WERI-Rb-1 (cell line): ENCODE data around the gene MAP4K3.
A peak's percentile ranks its signal among the peaks of the same experiment; 100 is the strongest.
"Not testable (repeated sequence)": the region's sequence is repeated elsewhere in the genome, so short reads cannot be mapped to it uniquely, and the experiment has no call there.

Source experiments
- DNase-seq: peaks from one replicate; pipeline ENCODE4 v3.0.0-alpha.2; 2020
- H3K27ac ChIP-seq: fragments of 250-450 bp; sonication (Bioruptor Pico); 2 replicates; pipeline ENCODE4 v1.5.1; 2020; ENCODE audit warnings: mild to moderate bottlenecking, moderate library complexity
- H3K27me3 ChIP-seq: fragments of 250-450 bp; sonication (Bioruptor Pico); 2 replicates; pipeline ENCODE4 v1.5.1; 2021; ENCODE audit warnings: mild to moderate bottlenecking, low read depth, moderate library complexity; ENCODE audit not compliant: insufficient read depth, severe bottlenecking
- H3K36me3 ChIP-seq: fragments of 250-450 bp; sonication (Bioruptor Pico); 2 replicates; pipeline ENCODE4 v1.5.1; 2020; ENCODE audit warnings: mild to moderate bottlenecking, moderate library complexity
- H3K4me3 ChIP-seq: 2 replicates; pipeline ENCODE4 v1.5.1; 2011; ENCODE audit warnings: low read depth, mild to moderate bottlenecking, control low read depth, low read length
- H3K9me3 ChIP-seq: fragments of 250-450 bp; sonication (Bioruptor Pico); 2 replicates; pipeline ENCODE4 v1.5.1; 2021; ENCODE audit warnings: mild to moderate bottlenecking, moderate library complexity; ENCODE audit not compliant: severe bottlenecking
- TF ChIP-seq, protein P1 (sequence below): IDR thresholded peaks from 2 replicates; pipeline ENCODE4 v1.5.1; 2011; ENCODE audit warnings: low read depth, mild to moderate bottlenecking, control low read depth, inconsistent platforms, low read length

Gene MAP4K3

DNA sequence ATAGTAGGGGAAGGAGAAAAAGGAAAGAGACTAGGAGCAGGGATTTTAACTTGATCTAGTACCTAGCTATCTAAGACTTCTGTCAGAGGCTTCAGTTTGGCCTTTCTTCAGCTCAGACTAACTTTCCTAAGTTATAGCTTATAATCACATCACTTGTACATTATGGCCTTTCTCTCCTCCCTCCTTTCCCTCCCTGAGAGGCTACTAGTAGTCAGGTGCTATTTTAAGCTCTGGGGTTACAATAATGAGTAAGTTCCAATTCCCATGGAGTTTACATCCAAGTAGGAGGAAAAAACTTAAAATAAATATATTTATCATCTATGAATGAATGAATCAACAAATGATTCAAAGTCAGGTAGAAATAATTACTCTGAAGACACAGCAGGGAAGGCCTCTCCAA, 102.6 kb downstream of the MAP4K3 start:
- no peak overlapping the region for H3K4me3 ChIP-seq
- TF ChIP-seq, protein P1, sequence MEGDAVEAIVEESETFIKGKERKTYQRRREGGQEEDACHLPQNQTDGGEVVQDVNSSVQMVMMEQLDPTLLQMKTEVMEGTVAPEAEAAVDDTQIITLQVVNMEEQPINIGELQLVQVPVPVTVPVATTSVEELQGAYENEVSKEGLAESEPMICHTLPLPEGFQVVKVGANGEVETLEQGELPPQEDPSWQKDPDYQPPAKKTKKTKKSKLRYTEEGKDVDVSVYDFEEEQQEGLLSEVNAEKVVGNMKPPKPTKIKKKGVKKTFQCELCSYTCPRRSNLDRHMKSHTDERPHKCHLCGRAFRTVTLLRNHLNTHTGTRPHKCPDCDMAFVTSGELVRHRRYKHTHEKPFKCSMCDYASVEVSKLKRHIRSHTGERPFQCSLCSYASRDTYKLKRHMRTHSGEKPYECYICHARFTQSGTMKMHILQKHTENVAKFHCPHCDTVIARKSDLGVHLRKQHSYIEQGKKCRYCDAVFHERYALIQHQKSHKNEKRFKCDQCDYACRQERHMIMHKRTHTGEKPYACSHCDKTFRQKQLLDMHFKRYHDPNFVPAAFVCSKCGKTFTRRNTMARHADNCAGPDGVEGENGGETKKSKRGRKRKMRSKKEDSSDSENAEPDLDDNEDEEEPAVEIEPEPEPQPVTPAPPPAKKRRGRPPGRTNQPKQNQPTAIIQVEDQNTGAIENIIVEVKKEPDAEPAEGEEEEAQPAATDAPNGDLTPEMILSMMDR = no peak

DNA sequence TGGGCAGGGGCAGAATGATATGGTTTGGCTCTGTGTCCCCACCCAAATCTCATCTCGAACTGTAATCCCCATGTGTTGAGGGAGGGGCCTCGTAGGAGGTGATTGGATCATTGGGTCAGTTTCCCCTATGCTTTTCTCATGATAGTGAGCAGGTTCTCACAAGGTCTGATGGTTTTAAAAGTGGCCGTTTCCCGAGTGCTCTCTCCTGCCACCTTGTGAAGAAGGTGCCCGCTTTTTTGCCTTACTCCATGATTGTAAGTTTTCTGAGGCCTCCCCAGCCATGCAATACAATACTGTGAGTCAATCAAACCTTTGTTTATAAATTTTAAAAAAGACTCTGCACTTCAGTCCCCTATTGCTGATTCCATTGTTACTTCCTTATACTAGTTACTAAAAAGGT, 110.4 kb downstream of the MAP4K3 start:
- Histone ChIP-seq H3K4me3 (no peak overlapping the region), H3K9me3 (no peaks in the 10 kb centered on the region), H3K27ac (no peak overlapping the region), H3K36me3 (peaks cover 30% of the 10 kb centered on the region), H3K27me3 (no peaks in the 10 kb centered on the region)
- TF ChIP-seq, protein P1 = no peak
- DNase-seq = no peak

More for the DNA sequence above, 102.6 kb downstream of the MAP4K3 start:
- Histone ChIP-seq H3K27me3 (no peaks in the 10 kb centered on the region), H3K27ac (no peak overlapping the region), H3K9me3 (no peaks in the 10 kb centered on the region), H3K36me3 (peaks cover 5% of the 10 kb centered on the region)
- no peak for DNase-seq

DNA sequence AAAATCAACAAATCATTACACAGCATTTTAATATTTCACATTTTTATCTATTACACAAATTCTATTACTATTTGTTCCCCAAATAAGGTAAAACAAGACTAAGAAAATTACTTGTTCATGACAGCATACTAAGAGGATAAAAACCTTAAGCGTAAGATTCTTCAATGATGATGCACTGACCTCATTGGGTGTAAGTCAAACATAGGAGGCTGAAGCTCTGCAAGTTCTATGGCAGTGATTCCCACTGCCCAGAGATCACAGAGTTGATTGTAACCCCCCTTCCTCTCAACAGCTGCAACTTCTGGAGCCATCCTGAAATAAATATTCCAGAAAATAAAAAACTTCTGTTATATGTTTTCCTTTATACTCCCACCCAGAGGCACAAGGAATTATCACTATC, 111.1 kb downstream of the MAP4K3 start:
- TF ChIP-seq, protein P1 = no peak
- Histone ChIP-seq H3K9me3 (no peaks in the 10 kb centered on the region), H3K4me3 (no peak overlapping the region), H3K27me3 (no peaks in the 10 kb centered on the region), H3K27ac (no peak overlapping the region), H3K36me3 (peaks cover 25% of the 10 kb centered on the region)
- no peak for DNase-seq

DNA sequence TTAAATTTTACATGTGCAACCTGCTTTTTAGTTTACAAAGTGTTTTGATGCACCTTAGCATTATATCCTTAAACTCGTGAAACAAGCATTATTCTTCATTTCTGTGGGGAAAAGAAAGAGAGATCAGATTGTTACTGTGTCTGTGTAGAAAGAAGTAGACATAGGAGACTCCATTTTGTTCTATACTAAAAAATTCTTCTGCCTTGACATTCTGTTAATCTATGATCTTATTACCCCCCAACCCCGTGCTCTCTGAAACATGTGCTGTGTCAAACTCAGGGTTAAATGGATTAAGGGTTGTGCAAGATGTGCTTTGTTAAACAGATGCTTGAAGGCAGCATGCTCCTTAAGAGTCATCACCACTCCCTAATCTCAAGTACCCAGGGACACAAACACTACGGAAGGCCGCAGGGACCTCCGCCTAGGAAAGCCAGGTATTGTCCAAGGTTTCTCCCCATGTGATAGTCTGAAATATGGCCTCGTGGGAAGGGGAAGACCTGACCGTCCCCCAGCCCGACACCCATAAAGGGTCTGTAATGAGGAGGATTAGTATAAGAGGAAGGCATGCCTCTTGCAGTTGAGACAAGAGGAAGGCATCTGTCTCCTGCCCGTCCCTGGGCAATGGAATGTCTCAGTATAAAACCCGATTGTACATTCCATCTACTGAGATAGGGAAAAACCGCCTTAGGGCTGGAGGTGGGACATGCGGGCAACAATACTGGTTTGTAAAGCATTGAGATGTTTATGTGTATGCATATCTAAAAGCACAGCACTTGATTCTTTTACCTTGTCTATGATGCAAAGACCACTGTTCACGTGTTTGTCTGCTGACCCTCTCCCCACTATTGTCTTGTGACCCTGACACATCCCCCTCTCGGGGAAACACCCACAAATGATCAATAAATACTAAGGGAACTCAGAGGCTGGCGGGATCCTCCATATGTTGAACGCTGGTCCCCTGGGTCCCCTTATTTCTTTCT, 115.7 kb downstream of the MAP4K3 start:
- H3K4me3 ChIP-seq, H3K9me3 ChIP-seq, H3K27me3 ChIP-seq, H3K27ac ChIP-seq: not testable (repeated sequence)
- peaks cover 17% of the 10 kb centered on the region for H3K36me3 ChIP-seq
- peak; percentile 38 for DNase-seq

DNA sequence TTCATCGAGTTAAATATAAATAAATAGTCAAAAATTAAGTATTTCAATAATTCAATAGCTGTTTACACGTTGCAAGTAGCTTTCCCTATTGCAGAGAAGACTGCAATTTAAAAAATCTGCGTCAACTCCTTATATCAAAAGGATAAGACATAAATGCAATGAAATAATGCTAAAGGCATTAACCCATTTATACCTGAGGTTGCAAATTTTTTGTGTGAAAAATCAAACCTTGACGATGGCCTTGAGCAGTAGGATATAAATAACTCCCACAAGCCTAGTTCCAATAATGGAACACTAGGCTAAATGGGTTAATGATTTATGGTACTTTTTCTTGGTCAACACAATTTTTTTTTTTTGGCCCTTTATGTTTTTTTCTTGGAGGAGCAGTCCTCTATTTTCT, 116.9 kb downstream of the MAP4K3 start:
- TF ChIP-seq, protein P1 = no peak
- Histone ChIP-seq H3K27ac (no peak overlapping the region), H3K9me3 (no peaks in the 10 kb centered on the region), H3K36me3 (peaks cover 10% of the 10 kb centered on the region), H3K4me3 (no peak overlapping the region), H3K27me3 (no peaks in the 10 kb centered on the region)
- no peak for DNase-seq

DNA sequence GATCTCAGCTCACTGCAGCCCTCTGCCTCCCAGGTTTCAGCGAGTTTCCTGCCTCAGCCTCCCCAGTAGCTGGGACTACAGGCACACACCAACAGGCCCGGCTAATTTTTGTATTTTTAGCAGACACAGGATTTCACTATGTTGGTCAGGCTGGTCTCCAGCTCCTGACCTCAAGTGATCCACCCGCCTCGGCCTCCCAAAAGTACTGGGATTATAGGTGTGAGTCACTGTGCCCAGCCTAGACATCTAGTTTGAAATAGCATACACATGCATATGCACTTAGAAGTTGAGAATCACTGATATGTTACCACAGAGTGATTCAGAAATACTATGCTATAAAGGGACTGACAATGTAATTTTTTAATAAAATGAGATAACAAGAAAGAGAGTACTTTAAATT, 123.5 kb downstream of the MAP4K3 start:
- Histone ChIP-seq H3K36me3 (peaks cover 7% of the 10 kb centered on the region), H3K27ac (no peak overlapping the region), H3K27me3 (no peaks in the 10 kb centered on the region), H3K9me3 (no peaks in the 10 kb centered on the region), H3K4me3 (no peak overlapping the region)
- TF ChIP-seq, protein P1 = no peak
- no peak for DNase-seq
